Measurements from ENCODE around the gene REEP6. TPM values are rescaled to one million over a fixed set of nuclear protein-coding genes. Genes with fewer than 3 reads are reported as not detected.

Gene REEP6
- polyA plus RNA-seq, 3 donors: 0.51 to 1.8 (median 0.81) TPM

DNA sequence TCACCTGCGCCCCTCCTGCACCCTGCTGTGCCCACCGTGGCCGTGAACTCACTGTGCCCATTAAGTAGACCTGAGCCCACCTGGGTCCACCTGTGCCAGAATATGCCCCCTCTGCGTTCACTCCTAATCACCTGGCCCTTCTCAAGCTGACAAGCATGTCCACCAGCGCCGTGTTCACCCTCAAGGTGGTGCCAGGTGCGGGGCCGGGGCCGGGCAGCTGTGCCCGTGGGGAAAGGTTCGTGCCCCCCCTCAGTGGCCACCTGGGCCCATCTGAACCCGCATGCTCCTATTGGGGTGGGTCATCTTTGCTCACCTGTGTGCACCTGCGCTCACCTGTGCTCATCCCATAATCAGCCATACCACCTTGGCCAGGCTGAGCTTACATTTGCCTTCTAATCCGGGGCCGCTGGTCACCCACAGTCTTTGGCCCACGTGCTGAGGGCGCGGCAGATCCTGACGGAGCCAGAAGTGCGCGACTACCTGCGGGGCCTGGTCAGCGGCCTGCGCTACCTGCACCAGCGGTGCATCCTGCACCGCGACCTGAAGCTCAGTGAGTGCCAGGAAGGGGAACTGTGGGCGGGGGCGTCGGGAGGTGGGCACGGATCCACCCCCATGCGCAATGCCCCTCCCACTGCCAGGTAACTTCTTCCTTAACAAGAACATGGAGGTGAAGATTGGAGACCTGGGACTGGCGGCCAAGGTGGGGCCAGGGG, 35.2 kb downstream of the REEP6 start:
- Histone ChIP-seq H3K4me3 (replicated peaks in 1 of 3; ENCODE audit: low read depth in 2 of 3, low read length in 3 of 3) (no peak overlapping the region), H3K4me1 (ENCODE audit: control insufficient read depth in 1 of 2, insufficient read depth in 2 of 2, low read length in 2 of 2) (no peaks in the 10 kb centered on the region), H3K27ac (ENCODE audit: low read depth in 1 of 2, low read length in 2 of 2) (no peak overlapping the region), H3K27me3 (ENCODE audit: control insufficient read depth in 2 of 2, insufficient read depth in 2 of 2, low read length in 2 of 2) (peaks cover 5 to 30% of the 10 kb centered on the region in 2 donors), H2AFZ (ENCODE audit: insufficient read depth, low read depth, low read length, poor library complexity, severe bottlenecking) (no peak overlapping the region), H3K36me3 (replicated peaks in 1 of 2; ENCODE audit: control insufficient read depth in 1 of 2, insufficient read depth in 2 of 2, low read length in 2 of 2) (no peaks in the 10 kb centered on the region), H3K9ac (ENCODE audit: insufficient read depth, low read length, poor library complexity, severe bottlenecking) (no peak overlapping the region), H3K79me2 (ENCODE audit: insufficient read depth, low read length) (no peaks in the 10 kb centered on the region), H3K9me3 (replicated peaks in 1 of 2; ENCODE audit: control insufficient read depth in 1 of 2, insufficient read depth in 1 of 2, low read length in 2 of 2) (no peaks in the 10 kb centered on the region), H4K20me1 (ENCODE audit: insufficient read depth, low read length) (no peaks in the 10 kb centered on the region), H3K4me2 (replicated peaks; ENCODE audit: extremely low read depth, low read length, poor library complexity, severe bottlenecking) (no peak overlapping the region)
- peaks cover 0 to 3% of the 10 kb centered on the region in 2 donors for H3K36me3 Mint-ChIP-seq
- H3K4me1 Mint-ChIP-seq: peaks cover 3% of the 10 kb centered on the region
- intact Hi-C loops (cut with micrococcal nuclease): no loop called here
- peak overlapping the region in 2 of 7 donors; percentile 56 to 59 for H3K27ac Mint-ChIP-seq
- 86% methylated on average over 25 of the region's 33 CpGs for WGBS (ENCODE audit: insufficient coverage)
- TF ChIP-seq, protein P1, sequence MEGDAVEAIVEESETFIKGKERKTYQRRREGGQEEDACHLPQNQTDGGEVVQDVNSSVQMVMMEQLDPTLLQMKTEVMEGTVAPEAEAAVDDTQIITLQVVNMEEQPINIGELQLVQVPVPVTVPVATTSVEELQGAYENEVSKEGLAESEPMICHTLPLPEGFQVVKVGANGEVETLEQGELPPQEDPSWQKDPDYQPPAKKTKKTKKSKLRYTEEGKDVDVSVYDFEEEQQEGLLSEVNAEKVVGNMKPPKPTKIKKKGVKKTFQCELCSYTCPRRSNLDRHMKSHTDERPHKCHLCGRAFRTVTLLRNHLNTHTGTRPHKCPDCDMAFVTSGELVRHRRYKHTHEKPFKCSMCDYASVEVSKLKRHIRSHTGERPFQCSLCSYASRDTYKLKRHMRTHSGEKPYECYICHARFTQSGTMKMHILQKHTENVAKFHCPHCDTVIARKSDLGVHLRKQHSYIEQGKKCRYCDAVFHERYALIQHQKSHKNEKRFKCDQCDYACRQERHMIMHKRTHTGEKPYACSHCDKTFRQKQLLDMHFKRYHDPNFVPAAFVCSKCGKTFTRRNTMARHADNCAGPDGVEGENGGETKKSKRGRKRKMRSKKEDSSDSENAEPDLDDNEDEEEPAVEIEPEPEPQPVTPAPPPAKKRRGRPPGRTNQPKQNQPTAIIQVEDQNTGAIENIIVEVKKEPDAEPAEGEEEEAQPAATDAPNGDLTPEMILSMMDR (IDR thresholded peaks at IDR 0.05): no peak
- peaks cover 23 to 51% (median 31%) of the 10 kb centered on the region in 3 donors for H3K27me3 Mint-ChIP-seq (ENCODE audit: low read depth in 3 of 3)
- H3K9me3 Mint-ChIP-seq: peaks cover 0 to 7% (median 5%) of the 10 kb centered on the region in 7 donors
- DNase-seq: no peak
- H3K4me3 Mint-ChIP-seq: peak overlapping the region in 1 of 2 donors; percentile 42

DNA sequence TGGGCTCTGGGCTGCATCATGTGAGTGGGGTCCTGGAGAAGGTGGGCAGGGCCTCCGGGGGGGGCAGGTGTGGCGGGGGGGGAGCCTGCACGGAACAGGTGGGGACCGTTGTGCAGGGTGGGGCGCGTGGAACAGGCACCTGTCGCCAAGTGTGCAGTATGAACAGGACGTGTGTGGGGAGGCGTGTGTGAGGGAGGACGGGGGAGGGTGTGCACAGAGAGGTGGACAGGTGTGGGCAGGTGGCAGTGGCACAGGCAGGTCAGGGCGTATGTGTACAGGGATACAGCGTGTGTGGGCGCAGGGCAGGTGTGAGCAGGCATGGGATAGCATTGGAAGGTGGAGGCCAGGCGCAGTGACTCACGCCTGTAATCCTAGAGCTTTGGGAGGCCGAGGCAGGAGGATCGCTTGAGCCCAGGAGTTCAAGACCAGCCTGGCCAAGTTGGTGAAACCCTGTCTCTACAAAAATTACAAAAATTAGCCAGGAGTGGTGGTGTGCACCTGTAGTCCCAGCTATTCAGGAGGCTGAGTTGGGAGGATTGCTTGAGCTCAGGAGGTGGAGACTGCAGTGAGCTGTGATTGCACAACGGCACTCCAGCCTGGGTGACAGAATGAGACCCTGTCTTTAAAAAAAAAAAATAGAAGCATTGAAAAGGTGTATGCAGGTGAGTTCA, 36.1 kb downstream of the REEP6 start:
- WGBS (ENCODE audit: insufficient coverage): 74% methylated on average over 16 of the region's 18 CpGs
- Mint-ChIP-seq H3K4me1 (peaks cover 3% of the 10 kb centered on the region), H3K4me3 (no peak overlapping the region), H3K27me3 (ENCODE audit: low read depth in 3 of 3) (peaks cover 23 to 49% (median 31%) of the 10 kb centered on the region in 3 donors), H3K27ac (no peak overlapping the region), H3K36me3 (peaks cover 0 to 3% of the 10 kb centered on the region in 2 donors), H3K9me3 (peaks cover 0 to 7% (median 5%) of the 10 kb centered on the region in 7 donors)
- TF ChIP-seq, protein P1 (IDR thresholded peaks at IDR 0.05): no peak
- Histone ChIP-seq H3K27ac (ENCODE audit: low read depth in 1 of 2, low read length in 2 of 2) (no peak overlapping the region), H3K79me2 (ENCODE audit: insufficient read depth, low read length) (no peaks in the 10 kb centered on the region), H3K4me2 (replicated peaks; ENCODE audit: extremely low read depth, low read length, poor library complexity, severe bottlenecking) (no peak overlapping the region), H2AFZ (ENCODE audit: insufficient read depth, low read depth, low read length, poor library complexity, severe bottlenecking) (no peak overlapping the region), H3K9ac (ENCODE audit: insufficient read depth, low read length, poor library complexity, severe bottlenecking) (no peak overlapping the region), H3K9me3 (replicated peaks in 1 of 2; ENCODE audit: control insufficient read depth in 1 of 2, insufficient read depth in 1 of 2, low read length in 2 of 2) (no peaks in the 10 kb centered on the region), H3K36me3 (replicated peaks in 1 of 2; ENCODE audit: control insufficient read depth in 1 of 2, insufficient read depth in 2 of 2, low read length in 2 of 2) (no peaks in the 10 kb centered on the region), H3K4me1 (ENCODE audit: control insufficient read depth in 1 of 2, insufficient read depth in 2 of 2, low read length in 2 of 2) (no peaks in the 10 kb centered on the region), H3K4me3 (replicated peaks in 1 of 3; ENCODE audit: low read depth in 2 of 3, low read length in 3 of 3) (no peak overlapping the region), H4K20me1 (ENCODE audit: insufficient read depth, low read length) (no peaks in the 10 kb centered on the region), H3K27me3 (ENCODE audit: control insufficient read depth in 2 of 2, insufficient read depth in 2 of 2, low read length in 2 of 2) (peaks cover 5 to 22% of the 10 kb centered on the region in 2 donors)
- intact Hi-C loops (cut with micrococcal nuclease): no loop called here
- DNase-seq: no peak
